Esophagus (tissue), 2 donors: ENCODE results near the gene DAZAP2. TPM values are rescaled to one million over a fixed set of nuclear protein-coding genes. Genes with fewer than 3 reads are reported as not detected.
"Not testable (repeated sequence)": the region's sequence is repeated elsewhere in the genome, so short reads cannot be mapped to it uniquely, and the experiment has no call there.

ENCODE experiments used
- H3K27ac ChIP-seq, 2 donors: one replicate each; pipeline ENCODE4 v1.5.1; 2013; ENCODE audit warnings: low read depth in 2 of 2, mild to moderate bottlenecking in 2 of 2, inconsistent platforms in 1 of 2, low read length in 1 of 2, moderate library complexity in 1 of 2
- H3K27me3 ChIP-seq, 2 donors: one replicate each; pipeline ENCODE4 v1.6.1; 2013; ENCODE audit warnings: low read length in 2 of 2, control low read depth in 1 of 2, mild to moderate bottlenecking in 1 of 2; ENCODE audit not compliant: insufficient read depth in 2 of 2, control insufficient read depth in 1 of 2
- H3K36me3 ChIP-seq, 2 donors: one replicate each; pipeline ENCODE4 v1.6.1; 2013; ENCODE audit warnings: low read length in 1 of 2; ENCODE audit not compliant: control insufficient read depth in 2 of 2, insufficient read depth in 2 of 2
- H3K4me1 ChIP-seq, 2 donors: one replicate each; pipeline ENCODE4 v1.6.1; 2013; ENCODE audit warnings: low read length in 1 of 2; ENCODE audit not compliant: control insufficient read depth in 2 of 2, insufficient read depth in 2 of 2
- H3K4me3 ChIP-seq, 2 donors: one replicate each; pipeline ENCODE4 v1.5.1; 2013; ENCODE audit warnings: low read length in 2 of 2, mild to moderate bottlenecking in 2 of 2, low read depth in 1 of 2, moderate library complexity in 1 of 2
- H3K9me3 ChIP-seq, 2 donors: one replicate each; pipeline ENCODE4 v1.6.1; 2013; ENCODE audit warnings: mild to moderate bottlenecking in 2 of 2, low read depth in 1 of 2, low read length in 1 of 2, moderate library complexity in 1 of 2; ENCODE audit not compliant: control insufficient read depth in 2 of 2, insufficient read depth in 1 of 2
- WGBS, 2 donors: extraction: QIAGEN DNeasy Blood & Tissue Kit; methylation state at CpG; one replicate each; pipeline ENCODE4 v1.1.7; 2013; 5-methylcytosine and 5-hydroxymethylcytosine counted together
- polyA plus RNA-seq, 2 donors: library from polyadenylated mRNA; stranded (reverse); fragments of 200-250 nt; gene quantifications; one replicate each; pipeline ENCODE4 v1.2.3, GENCODE V29; 2013
- donor health status: healthy with polysubstance abuse.
- donor health status: Bipolar disorder and iron deficiency.

DAZAP2 gene
- polyA plus RNA-seq, 2 donors, result 66.5 to 185 TPM

DNA sequence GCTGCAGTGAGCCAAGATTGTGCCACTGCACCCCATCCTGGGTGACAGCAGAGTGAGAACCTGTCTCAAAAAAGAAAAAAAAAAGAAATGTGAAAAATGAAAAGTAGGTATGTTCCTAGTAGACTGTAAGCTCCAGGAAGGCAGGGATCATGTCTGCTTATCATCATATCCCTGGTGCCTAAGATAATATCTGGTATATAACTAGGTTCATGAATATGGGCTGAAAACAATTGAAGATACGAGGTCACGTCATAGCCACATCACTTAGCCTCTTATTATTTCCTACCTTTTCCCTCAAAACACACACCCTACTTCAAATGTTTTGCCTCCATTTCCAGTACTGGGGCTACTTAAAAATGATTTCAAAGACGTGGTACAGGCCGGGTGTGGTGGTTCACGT, 23.7 kb upstream of the DAZAP2 start:
- 92 to 96% methylated on average over 5 of the region's 5 CpGs for WGBS, 2 donors
- no peak overlapping the region for H3K27ac ChIP-seq
- H3K9me3 ChIP-seq, result no peaks in the 10 kb centered on the region
- no peaks in the 10 kb centered on the region for H3K36me3 ChIP-seq
- no peaks in the 10 kb centered on the region for H3K27me3 ChIP-seq
- H3K4me3 ChIP-seq, result no peak overlapping the region
- peaks cover 3% of the 10 kb centered on the region in 2 donors for H3K4me1 ChIP-seq

DNA sequence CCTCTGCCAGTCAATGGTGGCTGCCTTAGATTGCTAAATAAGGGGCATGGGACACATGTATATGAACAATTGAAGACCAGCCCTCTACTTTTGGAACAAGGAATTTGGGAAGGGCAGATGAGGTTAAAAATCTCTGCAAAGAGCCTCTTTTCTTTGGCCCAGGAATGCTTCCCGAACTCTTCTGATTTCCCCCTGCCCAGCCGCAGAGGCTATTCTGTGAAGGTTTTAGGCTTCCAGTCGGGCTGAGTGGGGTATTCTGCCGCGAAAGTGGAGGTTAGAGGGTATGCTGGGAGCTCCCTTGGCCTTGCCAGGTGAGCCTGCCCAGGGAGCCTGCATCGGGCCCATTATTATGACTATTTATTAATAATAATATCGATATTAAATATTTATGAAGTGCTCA, 22.0 kb upstream of the DAZAP2 start:
- H3K27ac ChIP-seq, result peak overlapping the region in 1 of 2 donors; percentile 53
- WGBS, 2 donors, result 32 to 39% methylated on average over 7 of the region's 7 CpGs
- H3K27me3 ChIP-seq, result no peaks in the 10 kb centered on the region
- H3K36me3 ChIP-seq, result no peaks in the 10 kb centered on the region
- H3K4me1 ChIP-seq, result peaks cover 3% of the 10 kb centered on the region in 2 donors
- H3K4me3 ChIP-seq, result peak overlapping the region; percentile 33 to 70
- no peaks in the 10 kb centered on the region for H3K9me3 ChIP-seq

DNA sequence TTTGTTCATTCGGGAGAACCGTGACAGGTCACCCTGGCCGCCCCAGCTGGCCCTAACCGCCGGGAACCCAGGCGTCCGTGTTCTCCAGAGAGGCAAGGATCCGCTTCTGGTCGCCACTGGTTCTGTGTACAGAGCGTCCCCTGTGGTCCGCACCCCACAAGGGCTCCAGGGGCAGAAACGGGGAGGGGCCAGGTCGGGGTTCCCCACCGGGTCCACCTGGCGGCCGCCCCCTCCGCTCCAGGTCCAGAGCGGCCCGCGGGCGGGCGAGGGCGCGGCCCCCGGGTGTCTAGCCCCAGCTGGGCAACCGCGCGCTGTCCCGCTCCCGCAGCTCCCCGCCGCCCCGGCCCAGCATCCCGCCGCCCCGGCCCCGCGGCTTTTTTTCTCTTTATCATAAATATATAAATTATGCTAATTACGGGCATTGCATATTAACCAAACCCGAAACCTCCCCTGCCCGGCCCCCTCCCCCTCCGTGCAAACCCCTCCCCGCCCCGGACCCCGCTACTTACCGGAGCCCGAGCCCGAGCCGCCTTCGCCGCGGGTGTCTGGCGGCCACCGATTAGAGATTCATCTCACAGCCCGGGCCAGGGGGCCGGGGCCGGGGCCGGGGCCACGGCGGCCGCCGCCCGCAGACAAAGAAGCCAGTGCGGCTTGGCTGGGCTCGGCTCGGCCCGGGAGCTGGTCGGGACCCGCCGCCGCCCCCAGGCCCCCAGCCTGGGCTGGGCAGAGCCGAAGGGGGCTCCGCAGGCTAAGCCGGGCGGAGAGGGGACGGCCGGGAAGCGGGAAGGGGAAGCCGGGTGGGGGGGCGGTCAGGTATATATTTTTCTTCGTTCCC, 21.3 kb upstream of the DAZAP2 start:
- Histone ChIP-seq H3K9me3 (no peaks in the 10 kb centered on the region), H3K36me3 (no peaks in the 10 kb centered on the region), H3K27me3 (no peaks in the 10 kb centered on the region), H3K4me3 (peak overlapping the region; percentile 65 to 70), H3K27ac (peak overlapping the region; percentile 84 to 91), H3K4me1 (peaks cover 3% of the 10 kb centered on the region in 2 donors)
- WGBS, 2 donors, result 1% methylated on average over 72 to 81 of the region's 81 CpGs

DNA sequence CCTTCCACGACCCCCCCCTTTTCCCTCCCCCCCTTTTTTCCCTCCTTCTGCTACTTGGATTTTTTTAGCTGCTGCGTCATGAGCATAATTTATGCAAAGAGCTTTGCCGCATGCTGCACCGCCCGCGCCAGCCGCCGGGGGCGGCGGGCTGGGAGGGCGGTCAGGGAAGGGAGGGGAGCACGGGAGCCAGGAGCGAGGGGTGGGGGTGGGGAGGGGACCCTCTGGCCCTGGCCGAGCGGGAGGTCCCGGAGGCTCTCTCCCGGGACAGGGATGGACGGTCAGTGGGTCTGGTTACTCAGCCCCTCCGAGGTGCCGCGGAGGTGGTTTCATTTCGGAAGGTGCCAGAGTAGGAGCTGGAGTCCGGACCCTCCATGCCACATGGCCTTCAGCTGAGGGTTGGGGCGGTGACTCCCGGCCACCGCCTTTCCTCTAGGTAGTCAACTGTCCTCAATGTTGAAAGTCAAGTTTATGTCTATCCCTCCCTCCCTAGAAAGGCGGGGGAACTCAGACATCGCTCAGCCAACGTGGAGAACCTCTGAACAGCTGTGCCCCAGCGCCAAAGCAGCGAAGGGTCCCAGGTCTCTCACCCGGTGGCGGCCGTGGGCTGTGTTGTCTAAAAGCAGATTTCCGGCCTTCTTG, 20.5 kb upstream of the DAZAP2 start, which contains the start of gene POU6F1:
Gene POU6F1 (minus strand): TSS at position 95 of the 639 bp plus-strand sequence. CDS start 11,226 bp downstream, outside the sequence.
- H3K36me3 ChIP-seq, result no peaks in the 10 kb centered on the region
- peak within 1 kb of the TSS; percentile 84 to 91 for H3K27ac ChIP-seq
- 1% methylated on average over 24 to 35 of the region's 35 CpGs for WGBS, 2 donors
- H3K9me3 ChIP-seq, result no peaks in the 10 kb centered on the region
- peaks cover 3% of the 10 kb centered on the region in 2 donors for H3K4me1 ChIP-seq
- peak within 1 kb of the TSS; percentile 65 to 70 for H3K4me3 ChIP-seq
- no peaks in the 10 kb centered on the region for H3K27me3 ChIP-seq

DNA sequence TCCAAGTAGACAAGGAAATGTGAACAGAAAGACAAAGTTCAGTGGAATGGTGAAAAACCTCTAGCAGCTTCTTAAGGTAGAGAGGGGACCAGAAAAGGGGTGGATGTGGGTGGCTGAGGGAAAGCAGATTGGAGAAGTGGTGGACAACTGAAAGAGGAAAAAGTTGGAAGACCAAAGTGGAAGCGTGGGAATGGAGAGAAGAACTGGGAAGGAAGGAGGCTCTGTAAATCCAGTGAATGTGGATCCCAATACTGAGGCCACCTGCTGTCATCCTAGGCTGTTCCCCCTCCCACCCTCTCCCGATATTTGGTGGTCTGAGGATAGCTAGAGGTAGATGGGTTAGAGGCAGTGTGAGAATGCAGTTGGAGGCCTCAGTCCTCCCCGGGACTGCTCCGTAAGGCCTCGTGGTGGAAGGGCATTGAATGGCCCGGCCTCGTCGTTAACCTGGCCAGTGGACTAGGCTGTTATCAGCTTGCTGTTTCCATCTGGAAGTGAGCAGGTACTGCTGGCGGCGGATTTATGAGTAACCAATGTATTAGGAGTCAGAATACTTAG, 19.9 kb upstream of the DAZAP2 start:
- no peaks in the 10 kb centered on the region for H3K36me3 ChIP-seq
- H3K4me1 ChIP-seq, result peaks cover 3% of the 10 kb centered on the region in 2 donors
- WGBS, 2 donors, result 38 to 51% methylated on average over 10 of the region's 10 CpGs
- peak overlapping the region; percentile 82 to 91 for H3K27ac ChIP-seq
- H3K4me3 ChIP-seq, result peak overlapping the region; percentile 65 to 70
- no peaks in the 10 kb centered on the region for H3K27me3 ChIP-seq
- H3K9me3 ChIP-seq, result no peaks in the 10 kb centered on the region

DNA sequence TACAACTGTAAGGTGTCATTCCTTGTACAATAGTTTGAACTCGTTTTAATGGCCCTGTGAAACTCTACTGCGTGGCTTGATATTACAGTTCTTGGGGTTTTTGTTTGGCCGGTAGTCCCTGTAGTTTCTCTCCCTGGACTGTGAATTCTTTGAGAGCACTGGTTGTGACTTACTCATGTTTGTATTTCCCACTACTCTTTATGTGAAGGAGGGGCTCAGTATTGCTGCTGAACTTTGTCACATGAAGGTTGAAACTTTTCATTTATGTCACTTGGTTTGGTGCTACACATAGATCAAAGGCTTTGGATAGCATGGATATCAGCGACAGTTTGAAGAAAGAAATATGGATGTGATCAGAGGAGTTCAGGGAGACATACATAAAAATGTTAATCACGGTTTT, 19.3 kb upstream of the DAZAP2 start:
- no peaks in the 10 kb centered on the region for H3K27me3 ChIP-seq
- H3K36me3 ChIP-seq, result no peaks in the 10 kb centered on the region
- no peaks in the 10 kb centered on the region for H3K9me3 ChIP-seq
- H3K4me3 ChIP-seq, result no peak overlapping the region
- WGBS, 2 donors, result 61 to 76% methylated on average over 5 of the region's 5 CpGs
- no peak overlapping the region for H3K27ac ChIP-seq
- peaks cover 3% of the 10 kb centered on the region in 2 donors for H3K4me1 ChIP-seq

DNA sequence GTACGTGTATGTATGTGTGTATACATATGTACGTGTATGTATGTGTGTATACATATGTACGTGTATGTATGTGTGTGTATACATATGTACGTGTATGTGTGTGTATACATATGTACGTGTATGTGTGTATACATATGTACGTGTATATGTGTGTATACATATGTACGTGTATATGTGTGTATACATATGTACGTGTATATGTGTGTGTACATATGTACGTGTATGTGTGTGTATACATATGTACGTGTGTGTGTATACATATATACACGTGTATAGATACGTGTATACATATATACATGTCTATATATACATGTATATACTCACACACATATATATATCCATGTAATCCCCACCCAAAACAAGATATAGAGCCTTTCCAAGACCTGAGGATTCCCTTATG, 18.8 kb upstream of the DAZAP2 start:
- not testable (repeated sequence) for H3K9me3 ChIP-seq, H3K4me1 ChIP-seq, H3K27me3 ChIP-seq, H3K4me3 ChIP-seq, H3K27ac ChIP-seq, H3K36me3 ChIP-seq
- WGBS, 2 donors, result 84 to 89% methylated on average over 12 of the region's 12 CpGs

DNA sequence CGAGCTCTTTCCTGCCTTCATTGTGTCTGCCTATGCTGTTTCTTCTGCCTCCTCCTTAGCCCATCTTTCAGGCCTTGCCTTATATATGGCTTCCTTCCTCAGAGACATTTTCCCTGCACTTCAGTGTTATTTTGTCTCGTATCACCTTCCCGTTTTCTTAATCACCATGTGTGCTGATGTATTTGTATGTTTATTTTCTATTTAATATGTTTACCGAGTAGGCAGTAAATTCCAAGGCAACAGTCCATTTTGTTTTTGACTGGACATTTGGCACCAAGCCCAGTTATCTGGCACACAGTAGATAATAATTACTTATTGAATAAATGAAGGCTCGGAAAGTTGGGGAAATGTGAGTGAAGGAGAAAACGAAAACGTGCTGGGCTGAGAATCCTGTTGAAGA, 16.2 kb upstream of the DAZAP2 start:
- H3K9me3 ChIP-seq, result no peaks in the 10 kb centered on the region
- WGBS, 2 donors, result 49 to 63% methylated on average over 7 of the region's 7 CpGs
- H3K4me1 ChIP-seq, result peaks cover 3% of the 10 kb centered on the region in 2 donors
- H3K36me3 ChIP-seq, result no peaks in the 10 kb centered on the region
- H3K27me3 ChIP-seq, result no peaks in the 10 kb centered on the region
- H3K4me3 ChIP-seq, result no peak overlapping the region
- H3K27ac ChIP-seq, result no peak overlapping the region

DNA sequence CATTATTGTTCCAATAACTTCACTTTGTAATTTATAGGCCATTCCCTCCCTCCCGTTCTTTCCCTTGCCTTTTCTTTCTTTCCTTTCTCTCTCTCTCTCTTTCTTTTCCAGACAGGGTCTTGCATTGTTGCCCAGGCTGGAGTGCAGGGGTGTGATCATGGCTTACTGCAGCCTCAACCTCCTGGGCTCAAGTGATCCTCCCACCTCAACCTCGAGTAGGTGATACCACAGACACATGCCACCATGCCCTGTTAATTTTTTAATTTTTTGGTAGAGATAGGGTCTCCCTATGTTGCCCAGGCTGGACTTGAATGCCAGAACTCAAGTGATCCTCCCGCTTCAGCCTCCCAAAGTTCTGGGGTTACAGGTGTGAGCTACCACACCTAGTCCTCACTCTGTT, 14.0 kb upstream of the DAZAP2 start:
- Histone ChIP-seq H3K4me3 (no peak overlapping the region), H3K27me3 (no peaks in the 10 kb centered on the region), H3K9me3 (no peaks in the 10 kb centered on the region), H3K4me1 (no peaks in the 10 kb centered on the region), H3K27ac (no peak overlapping the region), H3K36me3 (no peaks in the 10 kb centered on the region)
- 86 to 89% methylated on average over 3 of the region's 3 CpGs for WGBS, 2 donors
